Femur (tissue), 1 donor: ENCODE data around the gene GPRIN3.

Experiments used
- DNase-seq: peaks from one replicate; pipeline ENCODE4 v3.0.0-alpha.2; 2017

Gene GPRIN3

DNA sequence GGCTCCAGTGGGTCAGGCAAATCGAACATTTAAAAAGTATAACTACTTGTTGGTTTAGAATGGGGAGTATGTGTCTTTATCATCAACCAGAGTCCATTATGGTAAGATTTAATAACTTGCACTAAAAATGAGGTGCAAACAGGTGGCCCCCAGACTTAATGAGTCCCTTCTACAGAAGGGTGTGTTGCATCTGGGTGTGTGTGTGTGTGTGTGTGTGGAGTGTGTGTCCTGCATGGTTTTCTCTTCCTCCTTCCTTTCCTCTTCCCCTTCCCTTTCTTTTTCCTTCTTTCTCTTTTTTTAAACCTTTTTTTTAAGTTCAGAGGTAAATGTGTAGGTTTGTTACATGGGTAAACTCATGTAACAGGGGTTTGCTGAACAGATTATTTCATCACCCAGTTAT, 53.7 kb downstream of the GPRIN3 start:
- no peak for DNase-seq

DNA sequence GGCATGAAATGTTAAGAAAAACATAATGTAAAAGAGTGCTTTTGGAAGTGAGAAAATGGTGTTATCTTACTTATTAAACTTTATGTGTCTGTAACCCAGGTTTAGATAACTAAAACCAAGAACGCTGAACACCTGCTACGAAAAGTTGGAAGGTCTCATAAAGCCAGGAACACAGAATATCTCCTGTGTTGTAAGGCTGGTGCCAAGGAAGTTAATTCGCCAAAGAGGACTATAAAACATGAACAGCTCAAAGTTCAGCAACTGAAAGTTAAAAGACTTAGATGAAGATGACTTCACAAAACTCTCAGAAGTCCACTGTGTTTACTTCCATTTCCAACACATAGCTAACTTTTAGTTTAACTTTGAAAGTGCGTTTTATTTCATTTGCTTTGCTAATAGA, 54.3 kb downstream of the GPRIN3 start:
- DNase-seq = no peak

DNA sequence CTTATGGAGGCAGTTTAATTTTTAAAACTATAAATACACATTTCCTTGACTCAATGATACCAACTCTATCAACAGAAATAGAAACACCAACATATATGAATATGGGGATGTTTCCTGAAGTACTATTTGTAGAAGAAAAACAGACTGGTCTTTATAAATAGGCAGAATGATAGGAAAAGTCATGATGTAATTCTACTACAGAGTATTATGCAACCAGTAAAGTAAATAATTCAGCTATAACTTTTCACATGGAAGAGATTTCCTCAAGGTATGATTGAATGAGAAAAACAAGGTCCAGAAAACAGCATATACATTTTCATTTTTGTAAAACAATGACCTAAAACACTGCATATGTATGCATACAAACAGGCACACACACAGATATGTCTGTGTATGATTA, 56.2 kb downstream of the GPRIN3 start:
- DNase-seq = no peak

DNA sequence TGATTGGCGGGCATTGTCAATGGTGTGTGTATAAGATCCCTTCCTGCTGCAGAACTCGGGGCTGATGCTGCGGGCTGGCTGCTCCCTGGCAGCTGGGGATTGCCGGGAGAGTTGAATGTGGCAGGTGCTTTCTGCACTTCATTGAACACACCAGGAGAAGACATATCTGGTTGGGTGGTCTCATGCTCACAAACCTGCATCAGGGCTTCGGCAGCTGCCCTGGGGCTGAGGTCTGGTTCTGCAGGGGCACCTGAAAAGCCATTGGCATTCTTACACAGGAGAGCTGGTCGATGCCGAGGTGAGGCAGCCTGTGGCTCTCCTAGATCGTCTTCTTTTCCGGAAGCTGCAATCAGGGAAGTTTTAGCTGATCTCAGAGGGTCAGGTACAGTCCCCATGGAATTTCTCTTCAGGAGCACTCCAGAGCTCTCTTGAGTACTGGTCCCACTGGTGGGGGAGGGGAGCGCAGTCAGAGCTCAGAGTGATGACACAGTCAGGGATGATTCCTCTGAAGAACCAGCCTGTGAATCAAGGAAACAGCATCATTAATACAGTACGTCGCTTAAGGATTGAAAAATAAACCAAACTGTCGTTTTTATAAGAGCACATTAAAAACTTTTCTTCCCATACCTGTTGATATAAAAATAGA, 57.8 kb downstream of the GPRIN3 start:
- no peak for DNase-seq

DNA sequence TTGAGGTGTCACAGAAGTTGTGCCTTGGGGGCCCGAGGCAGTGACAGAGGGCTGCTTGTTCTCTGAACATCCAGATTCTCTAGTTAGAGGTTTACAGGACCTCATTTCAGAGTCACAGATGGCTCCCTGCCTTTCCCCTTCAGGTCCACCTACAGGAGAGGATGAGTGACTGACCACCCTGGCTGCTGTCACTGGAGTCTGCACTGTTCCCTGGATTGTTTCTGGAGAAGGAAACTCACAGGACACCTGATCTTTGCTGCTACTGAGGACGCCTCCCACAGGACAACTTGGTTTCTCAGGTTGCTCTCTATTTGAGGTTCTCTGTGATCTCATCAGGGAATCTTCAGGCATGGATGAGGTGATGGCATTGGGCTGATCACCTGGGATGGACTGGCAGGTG, 58.3 kb downstream of the GPRIN3 start:
- no peak for DNase-seq

DNA sequence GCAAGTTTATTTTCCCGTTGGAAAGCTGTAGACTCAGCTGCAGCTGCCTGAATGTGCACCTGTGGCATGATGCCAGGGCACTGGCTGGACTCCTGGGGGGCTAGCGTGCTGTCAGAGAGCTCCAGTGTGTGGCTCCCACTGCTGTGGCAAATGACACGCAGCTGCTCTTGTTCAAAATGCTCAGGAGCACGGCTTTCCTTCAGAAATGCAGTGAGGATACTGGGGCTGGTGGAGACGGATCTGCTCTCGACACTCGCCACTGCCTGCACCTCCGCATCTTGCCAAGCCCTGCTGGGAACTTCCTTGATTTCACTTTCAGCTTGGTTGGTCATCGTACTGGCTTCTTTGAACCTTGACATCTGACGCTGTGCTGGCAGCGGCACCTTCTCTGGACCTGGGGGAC, 58.7 kb downstream of the GPRIN3 start:
- DNase-seq = no peak

DNA sequence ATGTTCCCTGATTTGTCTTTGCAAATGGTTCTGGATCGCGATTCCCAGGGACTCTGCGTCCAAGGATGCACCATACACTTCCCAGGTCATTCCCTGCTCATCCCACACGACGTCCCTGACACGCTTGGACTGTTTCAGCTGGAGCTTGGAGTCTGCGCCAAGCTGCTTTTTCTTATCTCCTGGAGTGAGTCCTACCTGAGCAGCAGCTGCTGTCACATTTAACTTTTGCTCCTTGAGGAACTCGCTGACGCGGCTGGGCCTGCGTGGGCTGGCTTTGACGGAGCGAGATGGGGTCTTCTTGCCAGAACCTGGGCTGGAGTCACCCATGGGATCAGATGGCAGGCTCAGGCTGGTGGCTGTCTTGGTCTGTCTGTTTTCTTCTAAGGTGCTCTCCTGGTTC, 59.6 kb downstream of the GPRIN3 start:
- no peak for DNase-seq

DNA sequence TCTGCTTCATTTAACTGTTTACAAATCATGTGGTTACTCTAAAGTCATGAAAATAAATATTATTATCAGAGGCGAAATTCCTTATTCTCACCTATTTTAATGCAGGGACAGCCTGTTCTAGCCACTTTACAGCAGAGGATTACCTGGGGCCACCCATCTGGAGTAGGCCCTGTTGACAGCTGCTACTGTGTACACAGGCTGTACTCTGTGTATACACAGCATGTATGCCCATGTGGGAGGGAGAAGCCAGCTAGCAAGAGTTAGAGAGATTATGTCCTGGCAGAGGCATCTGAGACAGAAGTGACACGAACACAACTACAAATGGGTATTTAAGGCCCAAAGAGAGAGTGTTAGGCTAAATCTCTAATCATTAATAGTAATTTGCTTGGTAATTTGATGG, 62.1 kb downstream of the GPRIN3 start:
- DNase-seq = no peak

DNA sequence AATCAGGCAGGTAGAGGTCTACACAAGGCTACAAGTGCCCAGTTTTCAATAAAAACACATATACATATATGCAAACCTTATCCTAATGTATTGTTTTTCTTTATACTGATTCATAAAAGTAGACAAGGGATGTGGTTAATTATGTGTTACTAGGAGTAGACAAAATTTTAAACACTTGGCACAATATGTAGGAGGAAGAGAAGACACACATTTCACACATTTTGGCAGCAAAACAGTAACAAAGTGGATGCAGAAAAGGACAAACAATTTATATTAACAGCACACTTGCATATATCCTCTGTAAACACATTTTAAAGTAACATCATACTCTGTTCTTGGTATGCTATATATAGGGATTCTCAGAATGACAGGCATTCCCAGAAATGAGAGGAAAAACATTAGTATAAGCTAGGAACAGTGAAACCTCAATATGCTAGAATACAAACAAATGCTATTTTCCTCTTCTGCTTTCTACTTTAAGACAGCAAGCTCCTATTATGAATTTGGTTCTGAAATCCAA, 63.8 kb downstream of the GPRIN3 start:
- DNase-seq = no peak

DNA sequence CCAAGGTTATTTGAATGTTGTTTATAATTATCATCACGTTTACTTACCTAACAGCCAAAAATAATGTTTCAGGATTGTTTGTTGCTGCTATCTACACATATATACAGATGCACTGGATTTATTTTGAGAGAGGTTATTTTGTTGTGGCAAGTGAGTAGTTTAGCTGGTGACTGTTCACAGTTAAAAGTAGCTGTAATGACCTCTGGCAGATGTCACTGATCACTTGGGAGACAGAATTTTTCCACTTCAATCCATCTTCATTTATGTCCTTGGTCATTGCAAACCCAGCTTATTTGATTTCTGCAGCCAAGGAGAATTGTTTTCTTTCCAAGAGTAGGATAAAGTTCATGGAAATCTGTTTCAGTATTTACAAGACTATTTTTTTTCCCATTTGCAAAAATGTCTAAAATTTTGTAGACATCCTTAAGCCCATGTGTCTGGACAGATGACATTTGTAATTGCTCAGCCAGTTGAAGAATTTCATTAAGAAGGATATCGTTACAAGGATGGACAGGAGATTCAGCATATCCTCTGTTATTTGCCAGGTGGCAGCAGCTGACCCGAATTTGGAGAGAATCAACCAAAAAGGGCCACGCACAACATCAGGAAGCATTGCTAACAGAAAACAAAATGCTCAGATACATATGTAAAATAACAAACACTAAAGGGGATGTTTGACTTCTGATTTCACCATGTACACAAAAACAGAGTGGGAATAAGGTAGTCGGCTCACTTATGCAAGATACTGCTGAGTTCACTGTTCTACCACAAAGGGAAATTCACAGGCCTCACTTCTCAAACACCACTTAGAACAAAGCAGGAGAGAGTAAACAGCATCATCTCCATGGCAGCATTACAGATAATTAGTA, 64.5 kb downstream of the GPRIN3 start:
- no peak for DNase-seq

DNA sequence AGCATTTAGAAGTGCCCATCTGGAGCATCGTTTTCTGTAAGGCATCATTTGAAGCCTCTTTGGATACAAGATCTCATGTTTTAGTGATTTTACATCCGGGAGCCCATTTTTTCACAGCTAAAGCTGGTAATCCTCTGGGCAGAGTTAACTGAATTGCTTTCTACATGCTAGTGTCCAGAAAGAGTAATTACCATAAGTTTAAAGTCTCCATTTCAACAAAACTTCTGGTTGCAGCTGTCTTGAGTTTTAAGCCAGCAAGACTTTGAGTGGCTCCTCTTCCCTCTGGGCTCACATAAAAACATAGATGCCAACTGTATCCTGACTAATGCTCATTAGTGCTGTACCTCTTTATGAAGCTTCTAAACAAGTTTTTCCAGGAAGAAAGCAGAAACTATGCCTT, 65.4 kb downstream of the GPRIN3 start:
- no peak for DNase-seq

DNA sequence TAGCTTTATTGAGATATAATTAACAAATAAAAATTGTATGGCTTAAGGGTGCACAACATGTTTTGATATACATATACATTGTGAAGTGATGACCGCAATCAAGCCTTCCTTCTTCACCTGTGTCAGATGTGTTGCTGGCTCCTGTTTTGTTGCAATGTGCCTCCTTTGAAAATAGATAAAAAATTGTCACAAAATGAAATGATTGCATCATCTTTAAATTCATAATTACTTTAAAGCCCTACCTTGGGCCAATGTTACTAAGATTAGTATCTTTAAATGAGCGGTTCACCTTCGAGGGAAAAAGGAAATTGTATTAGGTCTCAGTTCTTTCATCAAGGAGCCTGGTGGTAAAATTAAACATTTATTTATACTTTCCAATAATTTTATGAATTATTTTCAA, 77.3 kb downstream of the GPRIN3 start:
- no peak for DNase-seq

DNA sequence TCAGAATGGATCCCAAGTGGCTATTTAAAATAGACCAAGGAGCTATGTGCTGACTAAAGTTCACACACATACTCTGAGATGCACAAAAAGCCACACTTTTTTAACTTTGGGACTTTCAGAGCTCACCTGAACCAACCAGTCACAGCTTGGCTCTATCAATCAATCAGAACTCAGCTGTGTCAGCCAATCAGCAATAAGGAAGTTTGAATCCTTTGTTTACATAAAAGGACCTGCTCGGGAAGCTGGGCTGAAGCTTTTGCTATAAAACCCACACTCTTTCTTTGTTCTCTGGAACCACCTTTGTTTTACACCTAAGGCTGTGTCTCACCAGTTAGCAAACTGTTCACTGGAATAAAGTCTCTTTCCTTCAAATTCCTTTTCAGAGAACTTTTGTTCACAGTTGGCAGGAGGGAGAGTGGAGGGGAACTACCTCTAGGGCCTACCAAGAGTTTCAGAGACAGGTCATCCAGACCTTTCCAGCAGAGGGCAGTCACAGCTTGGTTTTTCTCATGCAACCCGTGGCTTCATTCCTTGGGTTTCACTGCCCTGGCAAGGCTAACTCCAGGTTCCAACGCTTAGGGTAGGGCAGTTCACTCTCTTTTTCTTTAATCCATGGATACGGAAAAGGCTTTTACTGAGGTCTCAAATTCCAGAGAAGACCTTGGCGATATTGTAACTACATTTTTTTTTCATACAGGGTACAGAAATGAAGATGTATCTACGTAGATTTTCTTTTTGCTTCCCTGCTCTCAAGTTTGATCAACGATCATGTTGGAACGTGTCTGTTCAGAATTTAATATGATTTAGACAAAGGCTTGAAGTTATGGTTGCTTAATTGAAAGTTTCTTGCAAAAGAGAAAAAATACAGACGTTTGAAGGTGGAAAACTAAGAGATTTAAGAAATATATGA, 80.7 kb downstream of the GPRIN3 start:
- peak; percentile 85 for DNase-seq

DNA sequence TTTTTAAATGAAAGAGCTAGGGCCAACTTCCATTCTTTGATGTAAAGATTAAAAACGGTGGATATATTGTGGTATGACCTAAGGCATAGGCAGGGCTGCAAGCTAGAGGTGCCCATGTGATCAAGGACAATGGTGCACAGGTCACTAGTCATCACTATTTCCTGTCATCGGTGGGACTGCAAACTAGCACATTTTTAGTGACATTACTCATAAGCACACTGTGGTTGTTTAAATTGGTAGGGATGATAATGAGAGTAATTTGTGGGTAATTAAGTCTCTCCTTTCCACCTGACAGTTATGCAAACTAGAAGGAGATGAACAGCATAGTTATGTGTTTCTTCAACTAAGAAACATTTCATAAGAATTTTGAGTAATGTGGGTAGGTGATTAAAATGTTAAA, 85.4 kb downstream of the GPRIN3 start:
- DNase-seq = no peak

DNA sequence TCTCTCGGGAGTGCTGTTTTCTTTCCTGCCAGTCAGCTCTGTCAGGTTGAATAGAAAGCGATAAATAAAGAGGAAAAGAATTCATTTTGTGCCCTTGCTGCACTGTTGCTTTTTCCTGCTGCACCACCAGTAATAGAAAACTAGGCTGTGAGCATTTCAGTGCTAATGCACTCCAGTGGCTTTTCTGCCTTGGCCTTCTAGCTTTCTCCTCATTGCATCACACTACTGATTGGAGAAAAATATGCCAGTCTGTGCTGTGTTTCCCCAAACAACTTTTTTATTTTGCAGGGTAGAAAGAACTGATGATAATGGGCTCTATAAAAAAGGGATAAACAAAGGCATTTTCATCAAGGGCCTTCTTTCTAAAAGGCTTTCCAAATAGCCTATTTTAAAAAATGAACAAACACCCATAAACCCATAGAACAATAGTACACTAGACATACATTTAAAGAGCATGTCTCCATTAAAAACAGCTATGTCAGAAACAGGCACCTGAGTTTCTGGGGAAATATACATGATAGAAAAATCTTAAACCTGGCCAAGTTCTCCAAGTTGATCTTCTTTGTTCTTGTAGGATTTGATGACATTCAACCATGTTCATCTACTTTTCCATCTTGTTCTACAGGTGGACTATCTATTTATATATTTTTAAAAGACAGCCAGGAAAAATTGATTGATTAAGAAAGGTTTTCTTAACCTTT, 86.3 kb downstream of the GPRIN3 start:
- no peak for DNase-seq

DNA sequence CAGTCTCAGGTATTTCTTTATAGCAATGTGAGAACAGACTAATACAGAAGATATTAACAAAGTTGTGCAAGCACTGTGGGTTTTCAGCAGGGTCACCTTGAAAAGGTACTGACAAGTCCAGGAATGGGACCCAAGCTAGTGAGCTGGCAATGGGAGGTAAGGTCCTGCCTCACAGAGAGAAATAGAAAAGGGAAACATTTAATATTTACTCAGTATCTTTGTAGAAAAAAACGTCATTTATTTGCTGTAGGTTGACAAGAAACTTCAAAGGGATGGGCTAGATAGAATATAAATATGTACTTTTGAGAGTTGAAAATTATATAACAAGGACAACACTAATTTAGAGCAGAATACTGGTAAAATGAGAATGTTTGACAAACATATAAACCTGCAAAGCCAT, 89.0 kb downstream of the GPRIN3 start:
- no peak for DNase-seq

DNA sequence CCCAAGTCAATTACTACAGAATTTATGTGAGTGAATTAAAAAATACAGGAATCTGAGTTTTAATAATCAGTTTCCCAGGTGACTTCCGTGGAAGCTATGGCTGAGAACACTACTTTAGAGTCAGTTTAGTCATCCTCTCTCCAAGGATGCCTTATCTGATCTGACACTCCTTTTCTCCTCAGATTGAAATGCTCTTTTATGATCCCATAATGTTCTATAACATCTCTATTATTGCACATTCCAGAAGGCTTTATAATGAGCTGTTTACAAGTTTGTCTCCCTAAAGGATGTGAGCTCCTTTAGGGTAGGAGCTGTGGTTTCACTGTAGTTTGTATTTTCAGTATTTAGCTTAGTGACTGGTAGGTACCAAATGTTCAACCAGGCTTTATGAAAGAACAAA, 90.0 kb downstream of the GPRIN3 start:
- no peak for DNase-seq

DNA sequence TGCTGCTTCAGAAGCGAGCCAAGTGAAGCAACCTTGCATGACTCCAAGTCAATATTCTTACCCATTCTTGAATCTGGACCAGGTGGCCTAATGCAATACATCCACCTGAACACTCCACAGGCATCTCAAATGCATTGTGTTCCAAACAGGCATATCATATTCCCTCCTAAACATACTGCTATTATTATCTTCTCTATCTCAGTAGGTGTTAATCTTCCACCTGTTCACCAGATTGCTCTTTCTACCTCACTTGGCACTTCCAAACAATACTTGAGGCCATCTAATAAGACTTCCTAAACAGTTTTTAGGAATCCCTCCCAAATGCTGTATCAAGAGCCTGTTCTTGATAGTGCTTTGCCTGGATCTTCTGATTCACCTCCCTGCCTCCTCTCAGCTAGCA, 90.7 kb downstream of the GPRIN3 start:
- DNase-seq = no peak

DNA sequence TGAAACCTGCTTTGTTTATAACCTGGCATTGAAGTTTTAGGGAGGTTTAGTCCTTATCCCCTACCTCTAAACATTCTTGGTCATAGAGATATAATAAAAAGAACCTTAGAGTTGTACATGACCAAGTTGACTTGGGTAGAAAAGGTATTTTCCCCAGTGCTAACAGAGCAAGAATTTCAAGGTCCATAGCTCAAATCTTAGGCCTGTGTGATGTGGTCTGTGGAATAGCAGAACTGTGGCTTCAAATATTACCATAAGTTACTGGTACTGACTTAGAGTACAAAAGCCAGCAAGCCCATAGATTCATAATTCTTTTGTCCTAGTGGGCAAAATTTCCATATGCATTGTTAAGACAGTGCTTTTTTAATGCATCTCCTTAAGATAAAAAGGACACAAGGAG, 91.2 kb downstream of the GPRIN3 start:
- no peak for DNase-seq

DNA sequence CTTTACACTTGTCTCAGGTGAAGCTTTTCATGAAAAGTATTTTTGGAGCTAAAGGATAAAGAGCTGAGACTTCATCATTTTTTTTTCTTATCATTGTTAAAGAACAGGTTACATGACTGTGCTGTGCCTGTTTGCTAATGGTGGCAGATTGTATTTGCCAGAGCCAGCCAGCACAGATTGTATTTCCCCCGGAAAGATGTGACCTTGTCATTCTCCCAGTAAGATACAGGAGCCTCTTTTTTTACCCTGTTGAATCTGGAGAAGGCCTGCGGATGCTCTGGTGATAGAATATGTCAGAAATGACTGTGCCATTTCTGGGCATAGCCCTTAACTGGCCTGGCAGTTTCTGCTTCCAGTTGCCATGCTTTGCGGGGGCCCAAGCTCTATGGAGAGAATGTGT, 91.9 kb downstream of the GPRIN3 start:
- DNase-seq = no peak

DNA sequence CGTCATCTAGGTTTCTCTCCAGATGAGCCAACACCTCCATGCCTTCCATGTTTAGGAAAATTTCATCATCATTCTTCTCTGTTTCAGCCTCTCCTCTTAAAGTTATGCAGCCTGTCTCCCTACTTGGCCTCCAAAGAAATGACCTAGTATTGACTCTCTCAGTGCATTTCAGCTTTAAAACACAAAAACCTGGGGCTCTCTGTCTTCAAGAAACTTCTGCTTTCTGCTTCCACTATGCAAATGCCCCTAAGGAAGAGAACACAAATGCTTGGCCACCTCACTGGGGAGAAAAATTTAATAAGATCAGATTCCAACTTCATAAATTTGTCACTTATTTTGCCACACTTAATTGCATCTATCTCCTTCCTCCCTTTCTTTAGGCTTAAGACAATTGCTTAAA, 93.3 kb downstream of the GPRIN3 start:
- no peak for DNase-seq

DNA sequence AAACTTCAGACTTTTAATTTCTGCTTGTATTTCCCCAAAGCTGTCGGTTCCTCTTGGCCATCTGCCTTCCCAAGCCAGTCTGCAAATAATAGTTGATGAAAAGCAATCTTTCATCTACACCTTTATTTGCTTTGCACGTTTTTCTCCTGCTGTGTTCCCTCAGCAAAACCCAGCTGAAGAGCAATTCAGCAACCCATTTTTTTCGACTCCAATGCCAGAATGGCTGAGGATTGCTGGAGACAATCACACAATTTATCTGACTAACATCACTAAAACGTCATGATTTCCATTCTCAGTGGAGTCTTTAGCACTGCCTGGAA, 94.3 kb downstream of the GPRIN3 start:
- DNase-seq = no peak
